Measurements from ENCODE around the gene ASB18. TPM values are rescaled to one million over a fixed set of nuclear protein-coding genes. Genes with fewer than 3 reads are reported as not detected.

Gene ASB18
- total RNA-seq, 1 experiment from 2014 or later: not detected

DNA sequence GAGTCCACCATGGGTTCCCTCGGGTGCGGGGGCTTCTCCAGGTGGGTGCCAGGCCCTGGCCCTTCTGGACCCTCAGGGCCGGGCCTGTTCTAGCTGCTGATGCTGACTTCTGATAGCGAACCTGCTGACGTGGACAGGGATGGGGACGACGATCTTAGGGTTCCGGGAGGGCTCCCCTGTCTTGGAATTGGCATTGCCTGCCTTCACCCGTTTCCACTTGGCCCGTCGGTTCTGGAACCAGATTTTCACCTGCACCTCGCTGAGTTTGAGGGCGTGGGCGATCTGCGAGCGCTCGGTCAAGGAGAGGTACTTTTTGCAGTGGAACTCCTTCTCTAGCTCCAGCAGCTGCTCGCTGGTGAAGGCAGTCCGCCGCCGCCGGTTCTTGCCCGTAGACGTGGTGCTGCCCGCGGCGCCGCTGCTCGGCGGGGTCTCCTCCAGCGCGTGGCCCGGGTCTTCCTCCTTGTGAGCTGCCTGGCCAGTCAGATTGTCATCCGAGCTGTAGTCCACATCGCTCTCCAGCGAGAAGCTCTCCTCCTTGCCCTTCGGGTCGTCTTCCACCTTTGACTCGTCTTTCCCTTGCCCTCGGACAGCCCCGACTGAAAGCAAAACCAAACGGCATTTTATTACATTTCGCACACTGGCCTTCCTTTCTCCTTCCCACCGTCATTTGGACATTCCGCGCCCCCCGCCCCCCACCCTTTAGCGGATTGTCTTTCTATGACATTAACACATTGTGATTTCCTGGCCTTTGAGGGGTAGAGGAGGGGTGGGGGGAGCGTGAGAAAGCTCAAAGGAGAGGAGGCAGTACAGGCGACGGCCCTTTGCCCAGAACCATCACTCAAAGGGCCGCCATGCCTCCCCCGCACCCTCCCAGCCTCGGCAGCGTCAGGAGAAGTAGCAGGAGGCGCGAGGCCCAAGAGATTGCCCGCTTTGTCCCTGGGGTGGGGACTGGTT is 98.1 kb downstream of the ASB18 start:
- Mint-ChIP-seq H3K4me1 (ENCODE audit: insufficient read depth, unreplicated experiment) (peaks cover 6% of the 10 kb centered on the region), H3K9me3 (ENCODE audit: unreplicated experiment) (no peaks in the 10 kb centered on the region), H3K27ac (ENCODE audit: low read depth, unreplicated experiment) (no peak overlapping the region), H3K36me3 (ENCODE audit: insufficient read depth, unreplicated experiment) (peaks cover 6% of the 10 kb centered on the region), H3K27me3 (ENCODE audit: insufficient read depth, unreplicated experiment) (peaks cover 35% of the 10 kb centered on the region), H3K4me3 (ENCODE audit: unreplicated experiment) (no peak overlapping the region)
- BruUV-seq (replicated peaks): no TSS peak
- CTCF ChIA-PET: interaction anchor here (1.4 kb wide), 1 partner anchor 387 kb away, joined by 3 read pairs; no protein-coding TSS in a partner anchor
- TF ChIP-seq, protein P1, sequence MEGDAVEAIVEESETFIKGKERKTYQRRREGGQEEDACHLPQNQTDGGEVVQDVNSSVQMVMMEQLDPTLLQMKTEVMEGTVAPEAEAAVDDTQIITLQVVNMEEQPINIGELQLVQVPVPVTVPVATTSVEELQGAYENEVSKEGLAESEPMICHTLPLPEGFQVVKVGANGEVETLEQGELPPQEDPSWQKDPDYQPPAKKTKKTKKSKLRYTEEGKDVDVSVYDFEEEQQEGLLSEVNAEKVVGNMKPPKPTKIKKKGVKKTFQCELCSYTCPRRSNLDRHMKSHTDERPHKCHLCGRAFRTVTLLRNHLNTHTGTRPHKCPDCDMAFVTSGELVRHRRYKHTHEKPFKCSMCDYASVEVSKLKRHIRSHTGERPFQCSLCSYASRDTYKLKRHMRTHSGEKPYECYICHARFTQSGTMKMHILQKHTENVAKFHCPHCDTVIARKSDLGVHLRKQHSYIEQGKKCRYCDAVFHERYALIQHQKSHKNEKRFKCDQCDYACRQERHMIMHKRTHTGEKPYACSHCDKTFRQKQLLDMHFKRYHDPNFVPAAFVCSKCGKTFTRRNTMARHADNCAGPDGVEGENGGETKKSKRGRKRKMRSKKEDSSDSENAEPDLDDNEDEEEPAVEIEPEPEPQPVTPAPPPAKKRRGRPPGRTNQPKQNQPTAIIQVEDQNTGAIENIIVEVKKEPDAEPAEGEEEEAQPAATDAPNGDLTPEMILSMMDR (IDR thresholded peaks at IDR 0.05; ENCODE audit: unreplicated experiment): no peak
- DNase-seq (ENCODE audit: unreplicated experiment): no peak
- intact Hi-C loops (cut with micrococcal nuclease): no loop called here
- POLR2A ChIA-PET: interaction anchor here (1.1 kb wide), 1 partner anchor 400 kb away, joined by 3 read pairs; no protein-coding TSS in a partner anchor

DNA sequence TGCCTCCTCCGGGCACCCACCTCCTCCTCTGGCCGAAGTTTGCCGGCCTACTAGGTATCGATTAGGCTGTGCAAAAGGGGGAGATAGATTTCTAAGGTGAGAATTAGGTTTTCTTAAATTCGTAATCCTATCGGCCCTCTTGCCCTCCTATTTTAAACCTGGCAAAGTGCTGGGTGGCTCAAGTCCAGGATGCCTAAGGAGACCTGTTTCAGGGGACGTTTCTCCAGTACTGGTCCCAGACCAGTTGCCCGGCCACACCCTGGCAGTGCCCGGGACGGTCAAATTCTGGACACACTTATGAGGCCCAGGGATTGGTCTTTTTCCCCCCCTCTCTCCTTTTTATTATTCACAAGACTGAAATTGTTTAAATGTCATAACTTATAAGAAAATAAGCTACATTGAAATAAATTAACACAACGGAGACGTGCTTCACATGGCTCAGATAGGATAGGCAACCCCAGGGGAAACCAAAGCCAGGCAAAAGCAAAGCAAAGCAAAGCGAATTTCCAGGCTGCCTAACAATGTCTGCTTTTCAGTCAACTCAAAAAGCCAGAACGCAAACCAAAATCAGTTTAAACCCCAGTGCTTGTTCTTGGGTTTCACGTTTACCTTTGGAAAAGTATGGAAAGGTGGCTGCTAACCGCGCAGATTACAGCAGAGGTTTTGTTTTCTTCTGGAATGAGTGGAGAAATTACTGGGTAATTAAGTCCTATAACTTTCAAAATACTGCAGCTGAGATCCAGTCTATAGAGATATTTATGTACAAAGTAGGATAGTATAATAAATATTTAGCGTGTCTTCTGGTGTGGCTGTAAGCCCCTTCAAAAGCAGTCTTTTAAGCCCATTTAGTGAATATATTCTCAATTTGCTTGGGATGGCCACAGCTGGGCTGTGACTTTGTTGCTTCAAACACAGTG is 99.0 kb downstream of the ASB18 start:
- peaks cover 6% of the 10 kb centered on the region for H3K36me3 Mint-ChIP-seq (ENCODE audit: insufficient read depth, unreplicated experiment)
- no peaks in the 10 kb centered on the region for H3K9me3 Mint-ChIP-seq (ENCODE audit: unreplicated experiment)
- DNase-seq (ENCODE audit: unreplicated experiment): no peak
- H3K4me3 Mint-ChIP-seq (ENCODE audit: unreplicated experiment): no peak overlapping the region
- H3K27ac Mint-ChIP-seq (ENCODE audit: low read depth, unreplicated experiment): no peak overlapping the region
- BruUV-seq (replicated peaks): no TSS peak
- TF ChIP-seq, protein P1 (IDR thresholded peaks at IDR 0.05; ENCODE audit: unreplicated experiment): no peak
- CTCF ChIA-PET: interaction anchor here (0.7 to 1.4 kb wide), 2 partner anchors 13 to 386 kb away, joined by 3 read pairs; no protein-coding TSS in a partner anchor
- intact Hi-C loops (cut with micrococcal nuclease): no loop called here
- H3K4me1 Mint-ChIP-seq (ENCODE audit: insufficient read depth, unreplicated experiment): peaks cover 6% of the 10 kb centered on the region
- POLR2A ChIA-PET: interaction anchor here (1.1 kb wide), 1 partner anchor 399 kb away, joined by 3 read pairs; no protein-coding TSS in a partner anchor
- H3K27me3 Mint-ChIP-seq (ENCODE audit: insufficient read depth, unreplicated experiment): peaks cover 26% of the 10 kb centered on the region

DNA sequence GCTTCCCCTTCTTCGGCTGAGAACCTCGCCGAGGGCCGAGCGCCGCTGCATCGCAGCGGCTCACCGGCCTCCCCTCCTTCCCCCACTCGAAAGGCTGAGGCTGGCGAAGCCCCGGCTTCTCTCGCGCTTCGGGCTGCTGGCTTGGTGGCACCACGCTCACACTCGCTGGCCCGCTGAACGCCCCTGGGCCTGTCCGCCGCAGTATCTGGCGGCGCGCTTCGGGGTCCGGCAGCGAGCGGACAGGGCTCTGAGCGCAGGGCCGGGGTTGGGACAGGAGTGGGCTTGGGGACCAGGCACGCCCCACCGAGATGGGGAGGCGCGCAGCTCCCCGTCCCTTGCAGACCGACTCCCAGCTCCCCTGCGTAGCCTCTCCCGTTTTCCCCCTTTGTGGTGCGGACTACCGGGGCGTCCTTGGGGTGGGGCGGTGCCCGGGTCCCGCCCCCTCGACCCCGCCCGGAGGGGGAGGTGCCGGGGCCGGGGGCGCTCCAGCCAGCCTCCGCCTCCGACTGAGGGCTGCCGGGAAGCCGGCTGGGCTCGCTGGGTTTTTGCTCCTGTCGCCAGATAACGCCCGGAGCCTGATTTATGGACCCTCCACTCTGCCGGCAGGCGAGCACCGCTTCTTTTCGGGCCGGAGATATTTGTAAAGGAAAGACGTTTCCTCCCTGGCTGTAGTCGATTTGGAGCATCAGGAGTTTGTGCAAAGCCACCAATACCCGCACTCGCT is 99.8 kb downstream of the ASB18 start:
- POLR2A ChIA-PET: no interaction called here
- peaks cover 18% of the 10 kb centered on the region for H3K27me3 Mint-ChIP-seq (ENCODE audit: insufficient read depth, unreplicated experiment)
- DNase-seq (ENCODE audit: unreplicated experiment): no peak
- no peaks in the 10 kb centered on the region for H3K9me3 Mint-ChIP-seq (ENCODE audit: unreplicated experiment)
- CTCF ChIA-PET: no interaction called here
- intact Hi-C loops (cut with micrococcal nuclease): no loop called here
- BruUV-seq (replicated peaks): no TSS peak
- TF ChIP-seq, protein P1 (IDR thresholded peaks at IDR 0.05; ENCODE audit: unreplicated experiment): no peak
- H3K36me3 Mint-ChIP-seq (ENCODE audit: insufficient read depth, unreplicated experiment): peaks cover 6% of the 10 kb centered on the region
- no peak overlapping the region for H3K27ac Mint-ChIP-seq (ENCODE audit: low read depth, unreplicated experiment)
- H3K4me1 Mint-ChIP-seq (ENCODE audit: insufficient read depth, unreplicated experiment): peaks cover 6% of the 10 kb centered on the region
- H3K4me3 Mint-ChIP-seq (ENCODE audit: unreplicated experiment): no peak overlapping the region

Data from MCF 10A (cell line).